Measurements from ENCODE around the gene BTN1A1.
"Not testable (repeated sequence)": the region's sequence is repeated elsewhere in the genome, so short reads cannot be mapped to it uniquely, and the experiment has no call there.

BTN1A1 gene

DNA sequence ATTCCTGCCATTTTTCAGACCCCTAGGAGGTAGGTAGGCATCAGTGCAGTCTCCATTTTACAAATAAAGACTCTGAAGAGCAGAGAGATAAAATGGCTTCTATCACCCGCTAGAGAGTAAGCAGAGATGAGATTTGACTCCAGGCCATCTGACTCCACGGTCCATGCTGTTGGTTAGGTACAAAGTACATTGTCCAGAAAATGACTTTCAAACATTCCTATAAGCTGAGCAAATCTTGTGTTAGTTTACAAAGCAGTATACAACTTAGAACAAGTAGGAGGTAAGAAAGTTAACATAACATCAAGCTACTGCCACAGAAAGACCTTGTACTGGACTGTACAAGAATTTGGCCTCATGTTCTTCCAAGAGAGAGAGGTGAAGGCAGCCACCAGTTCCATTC lies 14.9 kb downstream of the BTN1A1 start:
- TF ChIP-seq, protein P1, sequence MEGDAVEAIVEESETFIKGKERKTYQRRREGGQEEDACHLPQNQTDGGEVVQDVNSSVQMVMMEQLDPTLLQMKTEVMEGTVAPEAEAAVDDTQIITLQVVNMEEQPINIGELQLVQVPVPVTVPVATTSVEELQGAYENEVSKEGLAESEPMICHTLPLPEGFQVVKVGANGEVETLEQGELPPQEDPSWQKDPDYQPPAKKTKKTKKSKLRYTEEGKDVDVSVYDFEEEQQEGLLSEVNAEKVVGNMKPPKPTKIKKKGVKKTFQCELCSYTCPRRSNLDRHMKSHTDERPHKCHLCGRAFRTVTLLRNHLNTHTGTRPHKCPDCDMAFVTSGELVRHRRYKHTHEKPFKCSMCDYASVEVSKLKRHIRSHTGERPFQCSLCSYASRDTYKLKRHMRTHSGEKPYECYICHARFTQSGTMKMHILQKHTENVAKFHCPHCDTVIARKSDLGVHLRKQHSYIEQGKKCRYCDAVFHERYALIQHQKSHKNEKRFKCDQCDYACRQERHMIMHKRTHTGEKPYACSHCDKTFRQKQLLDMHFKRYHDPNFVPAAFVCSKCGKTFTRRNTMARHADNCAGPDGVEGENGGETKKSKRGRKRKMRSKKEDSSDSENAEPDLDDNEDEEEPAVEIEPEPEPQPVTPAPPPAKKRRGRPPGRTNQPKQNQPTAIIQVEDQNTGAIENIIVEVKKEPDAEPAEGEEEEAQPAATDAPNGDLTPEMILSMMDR (IDR thresholded peaks at IDR 0.05; ENCODE audit: borderline replicate concordance, insufficient read depth, low read depth, low read length), result no peak
- H3K4me3 ChIP-seq (ENCODE audit: low read depth, low read length), result no peak overlapping the region

DNA sequence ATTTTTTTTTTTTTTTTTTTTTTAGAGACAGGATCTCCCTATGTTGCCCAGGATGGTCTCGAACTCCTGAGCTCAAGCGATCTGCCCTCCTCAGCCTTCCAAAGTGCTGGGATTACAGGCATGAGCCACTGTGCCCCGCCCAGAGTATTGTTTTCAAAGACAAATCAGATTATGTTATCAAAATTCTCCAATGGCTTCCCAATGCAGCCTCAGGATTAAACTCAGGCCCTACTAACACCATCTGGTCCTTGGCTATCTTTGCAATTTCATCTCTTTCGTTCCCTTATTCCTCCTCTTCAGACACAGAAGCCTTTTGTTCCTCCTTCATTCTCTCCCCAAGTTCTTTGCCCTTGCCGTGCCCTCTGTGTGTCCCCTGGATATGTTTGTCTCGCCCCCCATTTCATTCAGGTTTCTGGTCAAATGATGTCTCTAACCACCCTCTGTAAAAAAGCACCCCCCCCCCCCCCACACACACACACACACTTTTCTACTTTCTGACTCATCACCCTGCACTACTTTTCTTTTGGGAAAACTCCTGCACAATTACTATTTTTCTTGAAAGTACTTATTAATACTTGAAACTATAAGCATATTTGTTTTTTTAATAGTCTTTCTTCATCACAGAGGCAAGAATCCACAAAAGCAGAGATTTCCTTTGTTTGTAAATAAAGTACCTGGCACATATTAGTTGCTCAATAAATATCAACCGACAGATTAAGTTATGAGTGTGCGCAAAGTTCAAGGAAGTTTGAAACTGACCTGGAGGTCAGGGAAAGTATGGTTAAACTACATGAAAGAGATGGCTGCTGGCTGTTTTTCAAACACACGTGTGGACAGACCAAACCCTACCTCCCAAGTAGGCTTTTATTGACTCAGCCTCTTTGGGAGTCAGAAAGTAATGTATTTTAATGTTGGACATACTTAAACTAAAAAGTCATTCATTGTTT lies 16.7 kb downstream of the BTN1A1 start:
- H3K4me3 ChIP-seq (ENCODE audit: low read depth, low read length), result no peak overlapping the region
- TF ChIP-seq, protein P1 (IDR thresholded peaks at IDR 0.05; ENCODE audit: borderline replicate concordance, insufficient read depth, low read depth, low read length), result no peak

DNA sequence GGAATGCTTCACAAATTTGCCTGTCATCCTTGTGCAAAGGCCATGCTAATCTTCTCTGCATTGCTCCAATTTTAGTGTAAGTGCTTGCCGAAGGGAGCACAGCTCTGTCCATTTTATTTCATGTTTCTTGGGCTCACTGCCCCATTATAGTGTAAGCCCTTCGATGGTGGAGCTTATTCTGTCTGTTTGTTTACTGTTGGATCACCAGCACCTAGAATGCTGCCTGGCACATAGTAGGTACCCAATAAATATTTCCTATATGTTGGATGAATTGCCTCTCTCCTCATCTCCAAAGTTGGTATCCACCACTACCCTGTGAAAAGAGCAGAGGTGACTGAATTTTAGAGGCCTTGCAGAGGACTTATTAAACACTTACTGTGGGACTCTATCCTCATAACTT lies 19.3 kb downstream of the BTN1A1 start:
- TF ChIP-seq, protein P1 (IDR thresholded peaks at IDR 0.05; ENCODE audit: borderline replicate concordance, insufficient read depth, low read depth, low read length), result no peak
- no peak overlapping the region for H3K4me3 ChIP-seq (ENCODE audit: low read depth, low read length)

DNA sequence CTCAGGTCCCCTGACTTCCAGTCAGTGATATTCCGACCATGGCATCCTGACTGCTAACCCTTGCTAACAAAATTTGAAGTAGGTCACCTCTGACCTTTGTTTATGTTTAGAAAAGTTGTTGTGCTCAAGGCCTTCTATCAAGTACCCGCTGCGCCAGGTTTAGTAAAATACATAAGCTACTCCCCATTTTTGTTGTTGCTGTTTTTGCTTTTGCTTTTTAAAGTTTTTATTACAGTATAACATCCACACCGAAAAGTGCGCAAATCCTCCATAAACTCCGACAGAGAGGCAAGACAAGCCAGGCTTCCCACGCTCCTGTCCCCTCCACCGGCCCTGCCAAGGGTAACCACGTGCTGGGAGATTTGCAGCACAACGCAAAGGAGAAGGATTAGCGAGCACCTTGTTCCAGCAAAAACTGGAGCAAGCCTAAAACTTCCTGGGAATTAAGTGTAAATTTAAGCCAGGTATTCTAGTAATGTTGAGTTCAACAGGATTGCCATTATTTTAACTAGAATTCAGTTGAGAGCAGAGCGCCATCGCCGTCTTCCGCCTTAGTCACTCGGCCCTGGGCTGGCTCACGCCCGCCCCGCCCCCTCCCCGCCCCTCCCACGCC lies 20.2 kb downstream of the BTN1A1 start:
- H3K4me3 ChIP-seq (ENCODE audit: low read depth, low read length), result no peak overlapping the region
- TF ChIP-seq, protein P1 (IDR thresholded peaks at IDR 0.05; ENCODE audit: borderline replicate concordance, insufficient read depth, low read depth, low read length), result no peak

DNA sequence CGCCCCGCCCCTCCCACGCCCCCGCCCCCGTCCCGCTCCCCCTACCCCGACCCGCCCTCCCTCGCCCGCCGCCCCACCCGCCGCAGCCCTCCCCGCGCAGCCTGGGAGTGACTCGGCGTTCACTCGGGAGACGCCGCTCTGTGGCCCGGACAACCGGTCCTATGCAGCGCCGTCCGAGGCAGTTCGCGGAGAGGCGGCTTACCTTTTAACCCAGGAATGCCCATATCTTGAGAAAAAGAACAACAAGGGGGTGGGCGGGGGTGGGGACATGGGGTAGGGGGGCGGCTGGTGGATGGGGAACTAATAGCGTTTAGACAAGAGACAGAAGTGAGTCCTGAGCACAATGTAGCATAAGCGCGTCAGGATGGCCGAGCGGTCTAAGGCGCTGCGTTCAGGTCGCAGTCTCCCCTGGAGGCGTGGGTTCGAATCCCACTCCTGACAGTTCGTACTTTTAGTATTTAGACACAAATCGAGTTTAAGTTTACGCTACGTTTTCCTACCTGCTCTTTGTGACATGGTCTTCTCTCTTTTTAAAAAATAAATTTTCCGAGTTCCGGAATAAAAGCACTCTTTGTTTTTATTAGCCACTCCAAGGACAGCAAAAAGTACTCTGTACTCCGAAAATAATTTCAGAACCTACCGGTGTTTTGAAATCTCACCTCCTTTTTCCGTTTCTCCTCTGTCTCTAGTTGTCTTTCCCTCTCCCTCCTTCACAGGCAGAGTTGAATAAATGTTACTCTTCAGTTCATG lies 20.9 kb downstream of the BTN1A1 start:
- TF ChIP-seq, protein P1 (IDR thresholded peaks at IDR 0.05; ENCODE audit: borderline replicate concordance, insufficient read depth, low read depth, low read length), result no peak

DNA sequence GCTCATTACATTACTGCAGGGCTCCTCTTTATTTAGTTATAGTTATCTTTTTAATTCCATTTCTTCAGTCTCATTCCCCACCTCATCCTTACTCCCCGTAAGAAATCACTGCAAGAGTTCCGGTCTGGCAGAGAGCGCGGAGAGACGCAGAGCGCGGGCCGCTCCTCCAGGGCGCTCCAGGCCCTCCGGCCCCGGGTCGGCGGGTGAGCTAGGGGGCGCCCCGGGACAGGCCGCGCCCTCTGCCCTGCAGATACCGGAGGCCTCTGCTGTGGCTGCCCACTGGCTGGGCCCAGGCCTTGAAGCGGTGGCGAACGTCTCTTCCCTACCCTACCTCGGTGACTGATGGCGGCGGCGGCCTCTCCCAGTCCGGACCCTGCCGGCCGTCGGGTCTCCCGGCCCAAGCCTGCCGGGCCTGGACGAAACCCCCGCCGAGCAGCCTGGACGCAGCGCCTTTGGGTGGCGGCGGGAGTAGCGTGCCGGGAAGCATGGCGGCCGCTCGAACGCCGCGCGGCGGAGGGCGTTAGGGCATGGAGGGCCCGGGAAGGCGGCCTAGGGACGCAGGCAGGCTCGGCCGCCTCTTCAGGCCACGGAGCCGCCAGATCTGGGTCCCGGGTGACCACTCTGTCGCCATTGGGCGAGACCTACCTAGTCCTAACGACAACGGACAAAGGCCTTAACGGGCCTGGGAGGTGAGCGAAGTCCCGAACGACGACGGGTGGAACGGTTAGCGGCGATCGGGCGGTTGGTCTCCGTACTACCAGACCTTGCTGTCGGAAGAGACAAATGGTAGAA lies 21.7 kb downstream of the BTN1A1 start:
- peak overlapping the region; percentile 62 for H3K4me3 ChIP-seq (ENCODE audit: low read depth, low read length)
- TF ChIP-seq, protein P1 (IDR thresholded peaks at IDR 0.05; ENCODE audit: borderline replicate concordance, insufficient read depth, low read depth, low read length), result peak; percentile 50

More for the DNA sequence above, 20.9 kb downstream of the BTN1A1 start:
- peak overlapping the region; percentile 62 for H3K4me3 ChIP-seq (ENCODE audit: low read depth, low read length)

DNA sequence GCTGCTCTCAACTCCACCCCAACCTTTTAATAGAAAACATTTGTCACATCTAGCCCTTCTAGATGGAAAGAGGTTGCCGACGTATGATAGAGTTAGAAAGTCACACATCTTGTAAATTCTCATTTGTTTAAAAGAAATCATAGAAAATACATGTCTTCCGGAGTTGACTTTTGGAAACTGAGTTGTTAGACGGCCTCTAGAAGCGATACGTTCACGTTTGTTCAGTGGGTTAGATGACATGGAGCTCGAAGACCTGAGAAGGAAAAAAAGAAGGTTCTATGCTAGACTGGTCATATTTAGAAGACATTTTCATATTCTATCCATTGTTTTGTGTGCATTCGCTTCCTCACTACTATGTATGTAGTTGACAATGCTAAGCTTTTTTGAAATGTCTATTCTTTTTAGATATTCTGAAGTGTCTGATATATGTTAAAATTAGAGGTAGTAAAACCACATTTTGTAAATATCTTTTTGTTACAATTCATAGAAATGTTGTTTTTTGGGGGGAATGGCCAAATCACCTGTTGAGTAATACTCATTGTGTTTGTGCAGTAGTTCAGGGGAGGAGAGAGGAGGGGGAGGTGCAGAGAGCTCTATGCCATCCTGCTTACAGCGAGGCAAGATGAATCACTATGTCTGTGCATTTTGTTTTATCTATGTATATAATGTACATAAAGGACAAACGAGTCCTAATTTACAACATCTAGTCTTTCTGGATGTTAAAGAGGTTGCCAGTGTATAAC lies 22.6 kb downstream of the BTN1A1 start:
- H3K4me3 ChIP-seq (ENCODE audit: low read depth, low read length), result not testable (repeated sequence)

DNA sequence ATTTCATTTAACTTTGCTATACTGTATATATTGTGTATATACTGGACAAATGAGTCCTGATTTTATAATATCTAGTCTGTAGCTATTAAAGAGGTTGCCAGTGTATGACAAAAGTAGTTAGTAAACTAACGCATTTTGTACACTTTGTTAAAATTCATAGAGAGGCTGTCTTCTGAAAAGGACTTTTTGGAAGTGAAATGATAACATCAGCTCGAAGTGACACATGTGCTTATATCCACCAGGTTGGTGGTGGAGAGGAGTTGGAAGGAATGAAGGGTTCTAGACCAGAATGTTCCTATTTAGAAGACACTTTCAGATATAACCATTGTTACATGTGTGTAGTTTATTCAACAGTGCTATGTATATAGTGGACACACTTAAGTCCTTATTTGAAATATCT lies 24.2 kb downstream of the BTN1A1 start:
- not testable (repeated sequence) for H3K4me3 ChIP-seq (ENCODE audit: low read depth, low read length)

Measured in GM12875 (cell line).